ENCODE measurements around the gene PDE6C.
A peak's percentile ranks its signal among the peaks of the same experiment; 100 is the strongest.

PDE6C gene

GRCh38 chr10:93603023-93603422 is 9.3 kb upstream of the PDE6C start:
- H3K27ac ChIP-seq (ENCODE audit: low read depth, low read length), result no peak overlapping the region
- 0 out of 2 replicates have a peak overlapping the region, but pooled peaks have one; percentile 20 for H3K4me3 ChIP-seq (ENCODE audit: low read depth, low read length)
- H3K36me3 ChIP-seq (ENCODE audit: insufficient read depth, low read length), result no peaks in the 10 kb centered on the region
- H3K79me2 ChIP-seq (ENCODE audit: control insufficient read depth, insufficient read depth, low read length, unreplicated experiment), result no peaks in the 10 kb centered on the region
- H2AFZ ChIP-seq (ENCODE audit: low read length, unreplicated experiment), result no peak overlapping the region
- peaks cover 31% of the 10 kb centered on the region for H3K4me1 ChIP-seq (ENCODE audit: control insufficient read depth, insufficient read depth, low read length, unreplicated experiment)
- peaks cover 10% of the 10 kb centered on the region; the same call in 1 of the 2 replicates for H3K27me3 ChIP-seq (ENCODE audit: insufficient read depth, low read length)

DNA sequence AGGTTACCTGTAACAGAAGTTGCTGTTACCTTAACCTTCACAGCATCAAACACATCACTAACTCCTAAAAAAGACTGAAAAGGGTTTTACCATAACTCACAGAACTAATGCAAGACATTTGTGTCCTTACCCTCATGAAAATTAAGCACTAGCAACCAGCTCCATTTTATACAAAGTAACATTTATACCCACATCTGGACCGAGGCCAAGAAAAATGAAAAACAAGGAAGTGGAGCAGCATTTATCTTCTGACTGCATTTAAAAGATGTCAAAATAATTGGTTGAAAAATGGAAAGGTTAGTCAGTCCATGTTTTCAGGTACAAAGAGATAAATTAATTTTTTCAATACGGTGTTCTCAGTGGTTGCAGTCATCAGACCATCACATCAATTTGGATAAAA is 8.2 kb upstream of the PDE6C start:
- Histone ChIP-seq H3K27ac (ENCODE audit: low read depth, low read length) (no peak overlapping the region), H3K79me2 (ENCODE audit: control insufficient read depth, insufficient read depth, low read length, unreplicated experiment) (no peaks in the 10 kb centered on the region), H2AFZ (ENCODE audit: low read length, unreplicated experiment) (no peak overlapping the region), H3K36me3 (ENCODE audit: insufficient read depth, low read length) (no peaks in the 10 kb centered on the region), H3K27me3 (ENCODE audit: insufficient read depth, low read length) (peaks cover 10% of the 10 kb centered on the region; the same call in 1 of the 2 replicates), H3K4me1 (ENCODE audit: control insufficient read depth, insufficient read depth, low read length, unreplicated experiment) (peaks cover 31% of the 10 kb centered on the region), H3K4me3 (ENCODE audit: low read depth, low read length) (no peak overlapping the region)

DNA sequence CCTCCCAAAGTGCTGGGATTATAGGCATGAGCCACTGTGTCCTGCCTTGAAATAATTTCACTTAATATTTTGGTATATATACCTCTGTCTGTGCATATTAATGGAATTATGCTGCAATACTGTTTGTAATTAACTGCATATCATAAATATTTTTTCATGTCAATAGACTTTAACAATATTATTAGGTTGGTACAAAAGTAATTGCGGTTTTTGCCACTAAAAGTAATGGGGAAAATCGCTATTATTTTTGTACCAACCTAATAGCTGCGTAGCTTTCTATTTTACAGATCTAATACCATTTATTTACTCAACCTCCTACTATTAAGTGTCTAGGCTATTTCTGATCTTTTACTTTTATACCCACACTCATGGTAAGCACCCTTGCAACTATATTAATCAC is 3.9 kb upstream of the PDE6C start:
- Histone ChIP-seq H3K27me3 (ENCODE audit: insufficient read depth, low read length) (peaks cover 4% of the 10 kb centered on the region; the same call in 1 of the 2 replicates), H3K4me3 (ENCODE audit: low read depth, low read length) (no peak overlapping the region), H2AFZ (ENCODE audit: low read length, unreplicated experiment) (no peak overlapping the region), H3K79me2 (ENCODE audit: control insufficient read depth, insufficient read depth, low read length, unreplicated experiment) (no peaks in the 10 kb centered on the region), H3K4me1 (ENCODE audit: control insufficient read depth, insufficient read depth, low read length, unreplicated experiment) (peaks cover 11% of the 10 kb centered on the region), H3K36me3 (ENCODE audit: insufficient read depth, low read length) (no peaks in the 10 kb centered on the region), H3K27ac (ENCODE audit: low read depth, low read length) (no peak overlapping the region)

DNA sequence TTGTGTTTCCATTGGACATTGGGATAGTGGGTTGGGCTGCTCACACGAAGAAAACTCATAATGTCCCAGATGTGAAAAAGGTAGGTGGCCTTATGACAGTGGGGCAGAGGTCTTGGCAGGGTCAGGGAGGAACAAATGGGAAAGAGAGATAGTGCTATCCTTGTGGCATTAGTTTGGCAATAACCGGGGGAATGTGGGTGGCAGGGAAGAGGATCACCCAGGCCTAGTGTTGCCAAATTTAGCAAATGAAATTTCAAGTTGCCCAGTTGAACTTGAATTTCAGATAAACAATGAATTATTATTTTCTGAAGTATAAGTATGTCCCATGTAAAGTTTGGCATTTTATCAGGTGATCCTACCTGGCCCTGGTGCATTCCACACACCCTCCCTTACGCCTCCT is 789 bp downstream of the PDE6C start:
- peaks cover 10% of the 10 kb centered on the region for H3K27me3 ChIP-seq (ENCODE audit: insufficient read depth, low read length)
- no peak overlapping the region for H3K27ac ChIP-seq (ENCODE audit: low read depth, low read length)
- H3K4me1 ChIP-seq (ENCODE audit: control insufficient read depth, insufficient read depth, low read length, unreplicated experiment), result no peaks in the 10 kb centered on the region
- H3K79me2 ChIP-seq (ENCODE audit: control insufficient read depth, insufficient read depth, low read length, unreplicated experiment), result no peaks in the 10 kb centered on the region
- H3K36me3 ChIP-seq (ENCODE audit: insufficient read depth, low read length), result no peaks in the 10 kb centered on the region
- no peak overlapping the region for H3K4me3 ChIP-seq (ENCODE audit: low read depth, low read length)
- no peak overlapping the region for H2AFZ ChIP-seq (ENCODE audit: low read length, unreplicated experiment)

DNA sequence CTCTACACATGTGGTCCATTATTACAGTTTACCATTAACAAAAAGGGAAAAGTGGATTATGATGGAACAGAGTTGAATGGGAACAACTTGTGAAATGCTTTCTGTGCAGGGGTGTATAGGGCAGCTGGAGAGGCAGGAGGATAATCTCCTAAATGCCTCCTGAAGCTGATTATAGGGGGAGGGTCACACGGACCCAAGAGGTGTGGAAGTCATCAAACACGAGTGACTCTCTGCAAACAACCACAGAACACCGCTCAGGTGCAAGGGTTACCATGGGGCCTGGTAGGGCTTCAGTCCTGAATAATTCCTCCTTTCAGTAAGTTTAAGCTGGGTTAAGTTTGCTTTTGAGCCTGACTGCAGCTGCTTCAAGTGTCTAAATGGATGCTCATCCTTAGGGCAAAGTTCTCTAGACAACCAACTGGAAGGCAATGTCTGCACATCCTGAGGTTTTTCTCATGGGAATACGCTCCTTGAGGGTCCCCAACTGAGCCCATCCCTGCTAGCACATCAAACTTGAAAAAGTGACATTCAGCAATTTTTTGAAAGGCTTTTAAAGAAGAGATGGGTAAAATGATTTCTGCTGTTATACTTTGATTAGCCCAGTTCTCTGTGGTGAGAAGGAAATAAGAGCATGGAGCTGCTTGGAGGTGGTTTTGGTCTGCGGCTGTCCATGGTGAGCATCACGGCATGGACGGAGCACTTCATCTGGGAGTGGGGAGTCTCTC is 1.9 kb downstream of the PDE6C start:
- Histone ChIP-seq H3K27me3 (ENCODE audit: insufficient read depth, low read length) (peaks cover 21% of the 10 kb centered on the region), H2AFZ (ENCODE audit: low read length, unreplicated experiment) (no peak overlapping the region), H3K79me2 (ENCODE audit: control insufficient read depth, insufficient read depth, low read length, unreplicated experiment) (no peaks in the 10 kb centered on the region), H3K4me1 (ENCODE audit: control insufficient read depth, insufficient read depth, low read length, unreplicated experiment) (no peaks in the 10 kb centered on the region), H3K36me3 (ENCODE audit: insufficient read depth, low read length) (no peaks in the 10 kb centered on the region), H3K4me3 (ENCODE audit: low read depth, low read length) (no peak overlapping the region), H3K27ac (ENCODE audit: low read depth, low read length) (no peak overlapping the region)

DNA sequence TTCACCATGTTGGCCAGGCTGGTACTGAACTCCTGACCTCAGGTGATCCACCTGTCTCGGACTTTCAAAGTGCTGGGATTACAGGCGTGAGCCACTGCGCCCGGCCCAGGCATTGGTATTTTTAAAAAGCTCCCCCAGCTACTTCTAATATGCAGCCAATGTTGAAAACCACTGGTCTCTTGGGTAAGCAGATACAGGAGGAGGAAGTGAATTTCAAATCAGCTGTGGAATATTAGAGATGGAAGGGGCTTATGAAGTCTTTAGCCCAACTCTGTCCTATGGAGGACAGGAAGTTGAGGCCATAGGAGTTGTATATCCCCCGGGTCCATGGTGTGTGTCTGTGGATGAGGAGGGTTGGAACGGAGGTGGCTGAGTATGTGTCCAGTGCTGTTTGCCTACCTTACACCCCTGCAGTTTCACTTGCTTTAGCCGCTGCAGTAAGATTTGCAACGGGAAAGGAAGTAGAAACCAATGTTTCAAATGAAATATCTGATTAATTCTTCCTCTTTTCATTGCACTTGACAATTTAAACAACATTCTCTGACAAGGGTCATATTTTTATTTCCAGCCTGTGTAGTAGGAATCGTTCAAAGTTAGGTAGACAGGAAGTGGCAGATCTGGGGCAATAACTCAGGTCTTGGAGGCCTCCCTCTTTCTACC is 3.4 kb downstream of the PDE6C start:
- Histone ChIP-seq H3K27ac (ENCODE audit: low read depth, low read length) (no peak overlapping the region), H2AFZ (ENCODE audit: low read length, unreplicated experiment) (no peak overlapping the region), H3K4me3 (ENCODE audit: low read depth, low read length) (no peak overlapping the region), H3K36me3 (ENCODE audit: insufficient read depth, low read length) (no peaks in the 10 kb centered on the region), H3K27me3 (ENCODE audit: insufficient read depth, low read length) (peaks cover 35% of the 10 kb centered on the region), H3K79me2 (ENCODE audit: control insufficient read depth, insufficient read depth, low read length, unreplicated experiment) (no peaks in the 10 kb centered on the region), H3K4me1 (ENCODE audit: control insufficient read depth, insufficient read depth, low read length, unreplicated experiment) (no peaks in the 10 kb centered on the region)

DNA sequence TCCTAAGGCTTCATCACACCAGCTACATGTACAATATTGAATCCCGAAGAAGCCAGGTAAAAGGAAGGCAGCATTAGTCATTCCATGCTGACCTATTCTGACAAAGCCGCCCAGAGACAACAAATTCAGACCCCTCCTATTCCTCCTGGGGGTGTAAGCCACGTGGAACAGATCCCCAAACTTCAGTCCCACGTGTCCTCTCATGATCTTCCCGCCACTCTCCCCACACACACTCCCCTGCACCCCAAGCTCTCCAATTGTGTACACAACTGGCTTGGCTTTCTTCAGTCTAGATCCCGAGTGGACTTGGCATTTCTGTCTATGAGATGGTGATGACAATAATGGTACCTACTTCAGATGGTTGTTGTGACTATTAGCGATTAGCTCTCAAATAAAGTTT is 8.6 kb downstream of the PDE6C start:
- Histone ChIP-seq H3K27ac (ENCODE audit: low read depth, low read length) (no peak overlapping the region), H3K79me2 (ENCODE audit: control insufficient read depth, insufficient read depth, low read length, unreplicated experiment) (no peaks in the 10 kb centered on the region), H2AFZ (ENCODE audit: low read length, unreplicated experiment) (no peak overlapping the region), H3K4me3 (ENCODE audit: low read depth, low read length) (no peak overlapping the region), H3K36me3 (ENCODE audit: insufficient read depth, low read length) (no peaks in the 10 kb centered on the region), H3K4me1 (ENCODE audit: control insufficient read depth, insufficient read depth, low read length, unreplicated experiment) (no peaks in the 10 kb centered on the region), H3K27me3 (ENCODE audit: insufficient read depth, low read length) (peaks cover 55% of the 10 kb centered on the region)

- Histone ChIP-seq H2AFZ (ENCODE audit: low read length, unreplicated experiment) (no peak overlapping the region), H3K4me3 (ENCODE audit: low read depth, low read length) (no peak overlapping the region), H3K27ac (ENCODE audit: low read depth, low read length) (no peak overlapping the region)
Observed at GRCh38 chr10:93622942-93623341, 10.6 kb downstream of the PDE6C start.

GRCh38 chr10:93628858-93629257 is 16.5 kb downstream of the PDE6C start:
- no peak overlapping the region for H3K27ac ChIP-seq (ENCODE audit: low read depth, low read length)
- no peaks in the 10 kb centered on the region for H3K79me2 ChIP-seq (ENCODE audit: control insufficient read depth, insufficient read depth, low read length, unreplicated experiment)
- H3K27me3 ChIP-seq (ENCODE audit: insufficient read depth, low read length), result peaks cover 4% of the 10 kb centered on the region
- H3K36me3 ChIP-seq (ENCODE audit: insufficient read depth, low read length), result no peaks in the 10 kb centered on the region
- no peak overlapping the region for H2AFZ ChIP-seq (ENCODE audit: low read length, unreplicated experiment)
- no peak overlapping the region for H3K4me3 ChIP-seq (ENCODE audit: low read depth, low read length)
- no peaks in the 10 kb centered on the region for H3K4me1 ChIP-seq (ENCODE audit: control insufficient read depth, insufficient read depth, low read length, unreplicated experiment)

More at GRCh38 chr10:93622942-93623341, 10.6 kb downstream of the PDE6C start:
- Histone ChIP-seq H3K4me1 (ENCODE audit: control insufficient read depth, insufficient read depth, low read length, unreplicated experiment) (no peaks in the 10 kb centered on the region), H3K79me2 (ENCODE audit: control insufficient read depth, insufficient read depth, low read length, unreplicated experiment) (no peaks in the 10 kb centered on the region), H3K36me3 (ENCODE audit: insufficient read depth, low read length) (no peaks in the 10 kb centered on the region), H3K27me3 (ENCODE audit: insufficient read depth, low read length) (peaks cover 55% of the 10 kb centered on the region)

DNA sequence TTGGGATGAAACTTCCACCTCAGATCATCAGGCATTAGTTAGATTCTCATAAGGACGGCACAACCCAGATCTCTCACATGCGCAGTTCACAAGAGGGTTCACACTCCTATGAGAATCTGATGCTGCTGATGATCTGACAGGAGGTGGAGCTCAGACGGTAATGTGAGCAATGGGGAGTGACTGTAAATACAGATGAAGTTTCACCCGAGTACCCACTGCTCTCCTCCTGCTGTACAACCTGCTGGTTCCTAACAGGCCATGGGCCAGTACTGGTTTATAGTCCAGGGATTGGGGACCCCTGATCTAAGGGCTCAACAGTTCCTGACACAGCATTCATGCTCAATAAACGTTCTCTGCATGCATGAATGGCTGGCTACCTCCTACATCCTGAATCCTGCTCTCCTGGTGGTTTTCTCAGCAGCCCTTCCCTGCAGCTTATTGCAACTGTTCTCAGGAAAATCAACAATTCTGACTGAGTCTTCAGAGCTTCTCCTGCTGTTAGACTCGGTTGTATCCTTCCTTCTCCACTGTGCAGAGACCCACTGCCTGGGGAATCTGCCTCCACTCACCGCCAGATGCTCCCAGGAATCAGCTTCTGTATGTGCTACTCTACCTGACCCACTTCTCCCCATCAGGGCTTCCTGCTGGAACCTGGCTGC is 17.4 kb downstream of the PDE6C start:
- Histone ChIP-seq H3K79me2 (ENCODE audit: control insufficient read depth, insufficient read depth, low read length, unreplicated experiment) (no peaks in the 10 kb centered on the region), H2AFZ (ENCODE audit: low read length, unreplicated experiment) (no peak overlapping the region), H3K4me1 (ENCODE audit: control insufficient read depth, insufficient read depth, low read length, unreplicated experiment) (no peaks in the 10 kb centered on the region), H3K36me3 (ENCODE audit: insufficient read depth, low read length) (no peaks in the 10 kb centered on the region), H3K4me3 (ENCODE audit: low read depth, low read length) (no peak overlapping the region), H3K27ac (ENCODE audit: low read depth, low read length) (no peak overlapping the region), H3K27me3 (ENCODE audit: insufficient read depth, low read length) (peaks cover 4% of the 10 kb centered on the region; the same call in 1 of the 2 replicates)

Data from ACC112 (cell line).